Subcutaneous adipose tissue (tissue), 4 donors: ENCODE measurements around the gene KIF23. TPM values are rescaled to one million over a fixed set of nuclear protein-coding genes. Genes with fewer than 3 reads are reported as not detected.

Experiments
- CTCF ChIP-seq: fragments of 450-650 bp; IDR thresholded peaks from one replicate; pipeline ENCODE4 v1.5.1; 2016; ENCODE audit warnings: low read depth, mild to moderate bottlenecking, control low read depth, antibody characterized with exemption, moderate library complexity
- total RNA-seq, 4 donors: library from RNA; depleted of rRNA; stranded (reverse); fragments of >200 nt; gene quantifications; one replicate each; pipeline ENCODE4 v1.1.0, GENCODE V29; 2016

The KIF23 gene
- total RNA-seq, 4 donors from 2014 or later = 0.75 to 6.1 (median 3.5) TPM

- TF ChIP-seq CTCF = no peak
These were observed 23.6 kb upstream of the KIF23 start for GRCh38 chr15:69390575-69390974.

- TF ChIP-seq CTCF = no peak
These were observed 22.9 kb upstream of the KIF23 start for GRCh38 chr15:69391046-69391757.

GRCh38 chr15:69392352-69392751 lies 21.8 kb upstream of the KIF23 start:
- TF ChIP-seq CTCF = no peak

GRCh38 chr15:69393831-69394491 lies 20.2 kb upstream of the KIF23 start:
- no peak for TF ChIP-seq CTCF

GRCh38 chr15:69394556-69395282 lies 19.4 kb upstream of the KIF23 start:
- TF ChIP-seq CTCF = no peak

GRCh38 chr15:69395460-69395859 lies 18.7 kb upstream of the KIF23 start:
- TF ChIP-seq CTCF = no peak

GRCh38 chr15:69395991-69396390 lies 18.2 kb upstream of the KIF23 start:
- no peak for TF ChIP-seq CTCF
